GM23248 (cell line): ENCODE results near the gene MAMDC4.

Experiments used
- EZH2 ChIP-seq: fragments of 200-600 bp; sonication (generic); IDR thresholded peaks from 2 replicates; pipeline ENCODE4 v1.6.1; 2018; ENCODE audit warnings: antibody characterized with exemption, mild to moderate bottlenecking; ENCODE audit not compliant: insufficient read depth, poor library complexity, severe bottlenecking
- EZH2phosphoT487 ChIP-seq: fragments of 200-600 bp; sonication (generic); IDR thresholded peaks from 2 replicates; pipeline ENCODE4 v1.6.1; 2018; ENCODE audit warnings: antibody characterized with exemption, moderate library complexity, mild to moderate bottlenecking, low read depth; ENCODE audit not compliant: insufficient read depth

- no peak for TF ChIP-seq EZH2
- no peak for TF ChIP-seq EZH2phosphoT487
These were observed 30.9 kb upstream of the MAMDC4 start for GRCh38 chr9:136820971-136821825.
